HCT116 (cell line): Measurements from ENCODE around the gene ZMYM2. TPM values are rescaled to one million over a fixed set of nuclear protein-coding genes. Genes with fewer than 3 reads are reported as not detected.

Experiments
- ATAC-seq: fragments of 200-7000 bp; cut with Tn5 transposase; 2 replicates; pipeline ENCODE4 v1.9.1; 2020; ENCODE audit warnings: mild to moderate bottlenecking, moderate library complexity
- BruUV-seq: library from RNA; stranded (reverse); fragments of 400-500 nt; replicated peaks from 2 replicates; lab custom pipeline; 2021; lab: Mats Ljungman, UMichigan
- CTCF ChIA-PET: fragments of 300-600 bp; sonication (Branson Sonifier 250); formaldehyde crosslinking; loops from one replicate; lab custom pipeline; 2021; ENCODE audit warnings: antibody characterized with exemption; lab: Charles Lee
- POLR2A ChIA-PET: fragments of 300-600, 350-600 bp; sonication (Branson Sonifier 250); formaldehyde crosslinking; loops from one replicate; lab custom pipeline; 2021; ENCODE audit warnings: antibody characterized with exemption; lab: Charles Lee
- RAD21 ChIA-PET, 2 experiments: fragments of 300-600 bp; sonication (Branson Sonifier 250); formaldehyde crosslinking; loops; one replicate each; lab custom pipeline; 2023; ENCODE audit warnings: low total read pairs in 2 of 2; ENCODE audit not compliant: uncharacterized antibody in 2 of 2, unreplicated experiment in 2 of 2, low non-redundant PET in 1 of 2; lab: Charles Lee
- DNase-seq: peaks from one replicate; pipeline ENCODE4 v3.0.0-alpha.2; 2010; ENCODE audit warnings: low read depth, low spot score
- H2AFZ ChIP-seq: fragments of 200-600 bp; shearing (Covaris generic), sonication (generic); 2 replicates; pipeline ENCODE4 v1.6.1; 2017; ENCODE audit warnings: low read depth, mixed run types, mixed read lengths, antibody characterized with exemption, low read length; ENCODE audit not compliant: poor library complexity, severe bottlenecking
- H3K27ac ChIP-seq: 2 replicates; pipeline ENCODE4 v1.5.1; 2012; ENCODE audit warnings: low read depth, low read length
- H3K27me3 ChIP-seq: fragments of 200-600 bp; sonication (generic); 2 replicates; pipeline ENCODE4 v1.6.1; 2016; ENCODE audit warnings: mixed run types, low read length, mixed read lengths; ENCODE audit not compliant: insufficient read depth
- H3K36me3 ChIP-seq, 2 experiments: fragments of 200-500 bp in 1 of 2; fragments of 200-600 bp in 1 of 2; sonication (Bioruptor generic) in 1 of 2; sonication (generic) in 1 of 2; 2 replicates each; pipeline versions ENCODE4 v1.5.1 to v1.6.1; 2014 to 2016; ENCODE audit warnings: low read length in 2 of 2, inconsistent platforms in 1 of 2, mixed read lengths in 1 of 2, mixed run types in 1 of 2; ENCODE audit not compliant: insufficient read depth in 2 of 2, control insufficient read depth in 1 of 2
- H3K4me1 ChIP-seq, 2 experiments: fragments of 200-600 bp in 1 of 2; sonication (generic) in 1 of 2; 2 replicates each; pipeline versions ENCODE4 v1.5.1 to v1.6.1; 2012 to 2017; ENCODE audit warnings: low read length in 2 of 2, inconsistent platforms in 1 of 2, mild to moderate bottlenecking in 1 of 2, mixed read lengths in 1 of 2, mixed run types in 1 of 2, moderate library complexity in 1 of 2; ENCODE audit not compliant: insufficient read depth in 2 of 2, control insufficient read depth in 1 of 2
- H3K4me2 ChIP-seq: fragments of 200-600 bp; sonication (generic); 2 replicates; pipeline ENCODE4 v1.6.1; 2017; ENCODE audit warnings: mixed run types, low read length, mixed read lengths
- H3K4me3 ChIP-seq, 2 experiments: fragments of 200-600 bp in 1 of 2; sonication (generic) in 1 of 2; replicated peaks in 1 of 2; 2 replicates each; pipeline ENCODE4 v1.5.1; 2011 to 2016; ENCODE audit warnings: low read length in 2 of 2, control low read depth in 1 of 2, low read depth in 1 of 2, mild to moderate bottlenecking in 1 of 2, mixed read lengths in 1 of 2, mixed run types in 1 of 2
- H3K79me2 ChIP-seq: fragments of 200-600 bp; sonication (generic); 2 replicates; pipeline ENCODE4 v1.6.1; 2017; ENCODE audit warnings: mild to moderate bottlenecking, mixed run types, low read length, moderate library complexity, mixed read lengths; ENCODE audit not compliant: insufficient read depth
- H3K9ac ChIP-seq: fragments of 200-600 bp; sonication (generic); 2 replicates; pipeline ENCODE4 v1.6.1; 2016; ENCODE audit warnings: low read length, mixed read lengths
- H3K9me2 ChIP-seq: fragments of 200-600 bp; sonication (generic), shearing (Covaris generic); 2 replicates; pipeline ENCODE4 v1.6.1; 2017; ENCODE audit warnings: mixed run types, mild to moderate bottlenecking, moderate library complexity; ENCODE audit not compliant: insufficient read depth
- H3K9me3 ChIP-seq, 2 experiments: fragments of 200-500 bp in 1 of 2; fragments of 200-600 bp in 1 of 2; sonication (Bioruptor generic) in 1 of 2; sonication (generic) in 1 of 2; 2 replicates each; pipeline ENCODE4 v1.6.1; 2014 to 2017; ENCODE audit warnings: low read length in 2 of 2, mixed read lengths in 2 of 2, inconsistent platforms in 1 of 2, low read depth in 1 of 2, mild to moderate bottlenecking in 1 of 2, mixed run types in 1 of 2, moderate library complexity in 1 of 2; ENCODE audit not compliant: control insufficient read depth in 1 of 2, insufficient read depth in 1 of 2
- H4K20me1 ChIP-seq: fragments of 200-600 bp; sonication (generic), shearing (Covaris generic); 2 replicates; pipeline ENCODE4 v1.6.1; 2017; ENCODE audit warnings: mixed run types, mild to moderate bottlenecking, moderate library complexity; ENCODE audit not compliant: insufficient read depth
- CEBPB ChIP-seq: IDR thresholded peaks from 2 replicates; pipeline ENCODE4 v1.6.1; 2012; ENCODE audit warnings: low read depth
- ELF1 ChIP-seq: IDR thresholded peaks from 2 replicates; pipeline ENCODE4 v1.6.1; 2012; ENCODE audit warnings: low read depth, borderline replicate concordance
- EZH2phosphoT487 ChIP-seq: fragments of 200-600 bp; IDR thresholded peaks from 2 replicates; pipeline ENCODE4 v1.6.1; 2018; ENCODE audit warnings: antibody characterized with exemption, borderline replicate concordance
- FOSL1 ChIP-seq: IDR thresholded peaks from 2 replicates; pipeline ENCODE4 v1.6.1; 2012; ENCODE audit warnings: low read depth
- MAX ChIP-seq: IDR thresholded peaks from 2 replicates; pipeline ENCODE4 v1.6.1; 2012
- SRF ChIP-seq: IDR thresholded peaks from 2 replicates; pipeline ENCODE4 v1.6.1; 2012; ENCODE audit warnings: low read depth
- intact Hi-C: fragments of 100-400 bp; cut with micrococcal nuclease; formaldehyde crosslinking; loops from 2 replicates; pipeline ENCODE4 v1.10.0; 2022
- total RNA-seq: library from RNA; stranded (reverse); gene quantifications from one replicate; pipeline ENCODE4 v1.2.1, GENCODE V29; 2021; ENCODE audit not compliant: unreplicated experiment

ZMYM2 gene
- total RNA-seq, 1 experiment from 2014 or later, result 53.0 TPM

GRCh38 chr13:20140487-20140886 lies 182.0 kb downstream of the ZMYM2 start:
- H3K9ac ChIP-seq, result no peak overlapping the region
- no peak for ATAC-seq
- no peaks in the 10 kb centered on the region for H3K36me3 ChIP-seq
- ChIA-PET POLR2A (no interaction called here), CTCF (no interaction called here), RAD21 (no interaction called here)
- no peaks in the 10 kb centered on the region for H3K79me2 ChIP-seq
- no peak for DNase-seq
- no peak overlapping the region for H3K27ac ChIP-seq
- TF ChIP-seq MAX (no peak), FOSL1 (no peak), SRF (no peak), CEBPB (no peak), EZH2phosphoT487 (no peak), ELF1 (no peak)
- H3K9me3 ChIP-seq, result no peaks in the 10 kb centered on the region
- no peak overlapping the region for H3K4me2 ChIP-seq
- no TSS peak for BruUV-seq
- intact Hi-C loops, result no loop called here
- no peak overlapping the region for H3K4me3 ChIP-seq
- H3K4me1 ChIP-seq, result peaks cover 0 to 6% of the 10 kb centered on the region in 2 experiments; a peak in 1 of 4 replicates
- no peaks in the 10 kb centered on the region for H4K20me1 ChIP-seq
- H2AFZ ChIP-seq, result no peak overlapping the region
- no peaks in the 10 kb centered on the region for H3K27me3 ChIP-seq
- H3K9me2 ChIP-seq, result no peaks in the 10 kb centered on the region

Other genes with a start within 250 kb of the ZMYM2 start
- gene PSPC1, start 175.8 kb upstream of the ZMYM2 start, total RNA-seq, result 57.7 TPM
- gene ZMYM5, start 95.1 kb upstream of the ZMYM2 start, total RNA-seq, result 9.6 TPM
- gene GJA3, start 202.3 kb downstream of the ZMYM2 start, total RNA-seq, result 8.0 TPM
- gene GJB2, start 234.2 kb downstream of the ZMYM2 start, total RNA-seq, result 44.7 TPM